Prostate gland (tissue), 2 donors: ENCODE data around the gene SPTBN1. TPM values are rescaled to one million over a fixed set of nuclear protein-coding genes. Genes with fewer than 3 reads are reported as not detected.

Experiments
- DNase-seq: peaks from one replicate; pipeline ENCODE4 v3.0.0-alpha.2; 2019; ENCODE audit warnings: low spot score
- H3K27ac ChIP-seq, 2 donors: fragments of 200-600 bp; sonication (generic); 2 replicates each; pipeline ENCODE4 v1.5.1; 2017 to 2019
- H3K27me3 ChIP-seq: fragments of 200-600 bp; sonication (generic); replicated peaks from 2 replicates; pipeline ENCODE4 v1.5.1; 2019; ENCODE audit not compliant: insufficient read depth
- H3K36me3 ChIP-seq, 2 donors: fragments of 200-600 bp; sonication (generic); 1 replicate in 1 of 2; 2 replicates in 1 of 2; pipeline versions ENCODE4 v1.5.1 to v1.8.1; 2017 to 2019
- H3K4me1 ChIP-seq: fragments of 200-600 bp; sonication (generic); replicated peaks from 2 replicates; pipeline ENCODE4 v1.5.1; 2019
- H3K4me3 ChIP-seq, 2 donors: fragments of 200-600 bp; sonication (generic); 2 replicates each; pipeline ENCODE4 v1.5.1; 2017 to 2019
- H3K9me3 ChIP-seq: fragments of 200-600 bp; sonication (generic); 2 replicates; pipeline ENCODE4 v1.5.1; 2017
- POLR2A ChIP-seq: fragments of 450-650 bp; IDR thresholded peaks from one replicate; pipeline ENCODE4 v1.6.1; 2016; ENCODE audit warnings: antibody characterized with exemption, mild to moderate bottlenecking
- POLR2AphosphoS5 ChIP-seq: sonication (generic); formaldehyde crosslinking; IDR thresholded peaks from one replicate; pipeline ENCODE4 v1.6.1; 2017; ENCODE audit warnings: antibody characterized with exemption
- WGBS: methylation state at CpG from one replicate; pipeline ENCODE4 v1.1.5; 2018; 5-methylcytosine and 5-hydroxymethylcytosine counted together
- intact Hi-C: fragments of 100-400 bp; cut with DNase I; formaldehyde crosslinking; loops from one replicate; pipeline ENCODE4 v1.14.2; 2022
- total RNA-seq, 2 donors: library from RNA; depleted of rRNA; stranded (reverse); fragments of >200 nt; gene quantifications; one replicate each; pipeline ENCODE4 v1.1.0, GENCODE V29; 2016
- TF ChIP-seq, protein P1 (sequence below), 4 experiments: fragments of 200-600 bp in 2 of 4; fragments of 450-650 bp in 2 of 4; sonication (generic) in 2 of 4; IDR thresholded peaks; 1 replicate in 3 of 4; 2 replicates in 1 of 4; pipeline ENCODE4 v1.5.1; 2016 to 2019; ENCODE audit warnings: antibody characterized with exemption in 4 of 4, mild to moderate bottlenecking in 2 of 4, moderate library complexity in 2 of 4

Gene SPTBN1
- total RNA-seq, 2 donors from 2014 or later, result 146 to 348 TPM

DNA sequence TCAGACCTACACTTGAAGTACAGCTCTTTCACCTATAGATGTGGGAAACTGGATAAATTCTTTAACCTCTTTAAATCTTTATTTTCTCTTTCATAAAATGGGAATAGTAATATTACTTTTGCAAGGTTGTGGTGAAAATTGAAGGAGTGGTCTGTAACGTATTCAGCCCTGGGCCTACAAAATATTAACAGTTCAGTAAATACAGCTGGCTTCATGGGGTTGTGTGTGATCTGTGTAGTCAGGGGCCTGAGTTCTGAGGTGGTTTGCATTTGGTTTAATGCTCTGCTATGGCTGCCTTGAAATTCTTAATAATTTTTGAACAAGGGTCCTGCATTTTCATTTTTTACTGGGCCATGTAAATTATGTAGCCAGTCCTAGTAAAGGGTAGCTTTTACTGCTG lies 250.5 kb downstream of the SPTBN1 start:
- H3K36me3 ChIP-seq, result no peaks in the 10 kb centered on the region
- TF ChIP-seq POLR2AphosphoS5, result no peak
- TF ChIP-seq, protein P1, sequence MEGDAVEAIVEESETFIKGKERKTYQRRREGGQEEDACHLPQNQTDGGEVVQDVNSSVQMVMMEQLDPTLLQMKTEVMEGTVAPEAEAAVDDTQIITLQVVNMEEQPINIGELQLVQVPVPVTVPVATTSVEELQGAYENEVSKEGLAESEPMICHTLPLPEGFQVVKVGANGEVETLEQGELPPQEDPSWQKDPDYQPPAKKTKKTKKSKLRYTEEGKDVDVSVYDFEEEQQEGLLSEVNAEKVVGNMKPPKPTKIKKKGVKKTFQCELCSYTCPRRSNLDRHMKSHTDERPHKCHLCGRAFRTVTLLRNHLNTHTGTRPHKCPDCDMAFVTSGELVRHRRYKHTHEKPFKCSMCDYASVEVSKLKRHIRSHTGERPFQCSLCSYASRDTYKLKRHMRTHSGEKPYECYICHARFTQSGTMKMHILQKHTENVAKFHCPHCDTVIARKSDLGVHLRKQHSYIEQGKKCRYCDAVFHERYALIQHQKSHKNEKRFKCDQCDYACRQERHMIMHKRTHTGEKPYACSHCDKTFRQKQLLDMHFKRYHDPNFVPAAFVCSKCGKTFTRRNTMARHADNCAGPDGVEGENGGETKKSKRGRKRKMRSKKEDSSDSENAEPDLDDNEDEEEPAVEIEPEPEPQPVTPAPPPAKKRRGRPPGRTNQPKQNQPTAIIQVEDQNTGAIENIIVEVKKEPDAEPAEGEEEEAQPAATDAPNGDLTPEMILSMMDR (IDR thresholded peaks at IDR 0.05), result no peak
- TF ChIP-seq POLR2A, result no peak
- H3K4me1 ChIP-seq, result no peaks in the 10 kb centered on the region
- intact Hi-C loops, result loop anchor here (10.0 kb wide), 2 partner anchors 372 to 502 kb away; a partner anchor contains a TSS
- 86% methylated on average over 1 of the region's 1 CpG for WGBS
- no peak overlapping the region for H3K4me3 ChIP-seq
- H3K27me3 ChIP-seq, result no peaks in the 10 kb centered on the region
- H3K27ac ChIP-seq, result no peak overlapping the region
- no peak for DNase-seq
- H3K9me3 ChIP-seq, result no peaks in the 10 kb centered on the region

DNA sequence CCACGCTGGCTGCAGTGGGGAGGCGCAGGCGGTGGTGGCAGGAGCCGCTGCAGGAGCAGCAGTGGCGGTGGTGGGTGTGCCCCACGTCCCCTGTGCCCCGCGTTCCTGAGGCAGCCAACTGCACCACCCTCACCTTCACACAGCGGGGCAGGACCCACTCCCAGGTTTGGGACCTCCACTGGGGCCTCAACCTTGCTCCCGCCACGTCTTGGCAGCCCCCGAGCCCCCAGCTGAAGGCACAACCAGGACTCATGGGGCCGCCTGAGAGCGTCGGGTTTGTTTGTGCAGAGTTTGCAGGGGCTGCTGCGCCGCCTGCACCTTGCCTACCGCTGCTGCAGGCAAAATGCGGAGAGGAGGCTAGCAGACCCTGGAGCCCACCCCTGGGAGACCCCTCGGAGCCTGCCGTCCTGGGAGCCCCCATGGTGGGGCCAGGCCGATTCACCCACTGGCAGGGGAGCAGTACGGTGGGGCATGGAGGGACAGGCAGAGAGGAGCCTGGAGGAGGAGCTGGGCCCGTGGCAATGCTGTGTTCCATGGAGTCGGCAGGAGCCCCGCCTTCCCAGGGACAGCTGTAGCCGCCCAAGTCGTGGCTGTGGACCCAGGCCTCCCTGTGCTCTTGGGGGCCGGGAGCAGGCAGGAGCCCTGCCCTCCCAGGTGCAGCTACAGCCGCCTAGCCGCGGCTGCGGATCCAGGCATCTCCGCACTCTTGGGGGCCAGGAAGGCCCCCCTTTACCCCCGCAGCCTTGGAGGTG lies 252.6 kb downstream of the SPTBN1 start:
- no peak for TF ChIP-seq POLR2A
- TF ChIP-seq, protein P1 (IDR thresholded peaks at IDR 0.05), result peak in 2 of 4 experiments; percentile 5 to 18
- intact Hi-C loops, result loop anchor here (10.0 kb wide), 2 partner anchors 374 to 504 kb away; a partner anchor contains a TSS
- Histone ChIP-seq H3K4me3 (peak overlapping the region; percentile 36 to 37), H3K36me3 (no peaks in the 10 kb centered on the region), H3K27ac (peak overlapping the region; percentile 30 to 71), H3K4me1 (no peaks in the 10 kb centered on the region), H3K27me3 (no peaks in the 10 kb centered on the region), H3K9me3 (no peaks in the 10 kb centered on the region)
- DNase-seq, result peak; percentile 47
- 6% methylated on average over 28 of the region's 35 CpGs for WGBS

DNA sequence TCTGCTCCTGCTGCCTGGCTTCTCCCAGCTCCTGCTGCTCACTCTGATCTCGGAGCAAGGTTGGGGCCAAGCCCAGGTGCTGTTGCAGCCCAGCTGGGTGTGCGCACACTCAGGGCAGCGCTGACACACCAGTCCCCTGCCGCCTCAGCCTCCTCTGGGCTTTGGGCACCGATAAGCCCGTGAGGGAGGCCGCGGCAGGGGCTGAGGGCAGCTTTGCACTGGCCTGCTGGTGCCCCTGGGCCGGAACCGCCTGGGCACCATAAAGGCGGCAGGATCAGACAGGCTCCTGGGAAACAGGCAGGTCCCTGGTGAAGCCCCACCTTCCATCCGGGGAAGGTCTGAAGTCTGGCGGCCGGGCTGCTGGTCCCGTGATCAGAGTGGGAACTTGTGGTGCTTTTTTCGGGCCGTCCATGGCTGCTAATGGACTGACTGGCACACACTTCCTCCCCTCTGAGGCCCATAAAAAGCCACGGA lies 253.2 kb downstream of the SPTBN1 start:
- peak overlapping the region; percentile 36 to 37 for H3K4me3 ChIP-seq
- DNase-seq, result peak; percentile 52
- TF ChIP-seq POLR2A, result no peak
- TF ChIP-seq POLR2AphosphoS5, result no peak
- TF ChIP-seq, protein P1 (IDR thresholded peaks at IDR 0.05), result no peak
- H3K27me3 ChIP-seq, result no peaks in the 10 kb centered on the region
- 28% methylated on average over 17 of the region's 18 CpGs for WGBS
- intact Hi-C loops, result loop anchor here (10.0 kb wide), 2 partner anchors 375 to 505 kb away; a partner anchor contains a TSS
- H3K9me3 ChIP-seq, result no peaks in the 10 kb centered on the region
- H3K4me1 ChIP-seq, result no peaks in the 10 kb centered on the region
- no peaks in the 10 kb centered on the region for H3K36me3 ChIP-seq
- peak overlapping the region; percentile 30 to 71 for H3K27ac ChIP-seq

DNA sequence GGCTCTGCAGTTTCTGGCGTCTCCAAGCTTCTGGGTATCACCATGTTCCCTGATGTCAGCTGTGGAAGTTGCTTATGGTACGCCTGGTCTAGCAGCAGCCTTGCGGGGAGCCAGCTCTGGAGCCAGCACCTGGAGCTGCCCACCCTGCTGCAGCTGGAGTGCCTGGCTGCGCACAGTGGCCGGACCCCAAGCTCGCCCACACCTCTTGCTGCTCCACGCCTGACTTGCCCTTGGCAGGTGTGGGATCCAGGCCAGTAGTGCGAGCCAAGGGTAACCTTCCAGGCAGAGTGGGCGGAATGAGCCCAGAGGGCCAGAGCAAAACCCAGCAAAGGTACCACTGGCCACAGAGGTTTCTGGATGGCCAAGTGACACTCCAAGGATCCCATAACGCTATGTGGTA lies 254.1 kb downstream of the SPTBN1 start:
- H3K27ac ChIP-seq, result no peak overlapping the region
- intact Hi-C loops, result loop anchor here (5.0 kb wide), 1 partner anchor 603 kb away; no protein-coding TSS in a partner anchor
- no peak for TF ChIP-seq POLR2A
- TF ChIP-seq, protein P1 (IDR thresholded peaks at IDR 0.05), result no peak
- TF ChIP-seq POLR2AphosphoS5, result no peak
- WGBS, result 83% methylated on average over 10 of the region's 10 CpGs
- no peaks in the 10 kb centered on the region for H3K36me3 ChIP-seq
- no peak for DNase-seq
- no peaks in the 10 kb centered on the region for H3K27me3 ChIP-seq
- H3K4me3 ChIP-seq, result no peak overlapping the region
- H3K4me1 ChIP-seq, result no peaks in the 10 kb centered on the region
- no peaks in the 10 kb centered on the region for H3K9me3 ChIP-seq

DNA sequence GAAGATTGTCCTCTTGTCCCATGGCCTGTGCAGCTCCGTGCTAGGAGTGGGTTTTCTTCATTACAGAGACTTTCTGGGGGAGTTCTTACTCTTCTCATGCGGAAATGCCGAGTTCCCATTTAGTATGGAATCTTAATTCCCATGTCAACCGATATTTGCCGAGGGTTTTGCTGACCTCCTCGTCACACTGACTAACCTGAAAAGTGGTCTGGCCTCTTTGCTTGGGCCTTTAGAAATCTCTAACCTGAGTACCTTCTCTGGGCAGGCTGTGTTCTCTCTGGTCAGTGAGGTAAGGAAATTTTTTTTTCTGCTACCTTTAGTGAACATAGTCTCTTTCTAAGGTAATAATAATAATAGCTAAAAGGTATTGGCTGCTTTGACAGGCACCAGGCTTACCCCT lies 256.4 kb downstream of the SPTBN1 start:
- TF ChIP-seq POLR2A, result no peak
- no peak for TF ChIP-seq POLR2AphosphoS5
- TF ChIP-seq, protein P1 (IDR thresholded peaks at IDR 0.05), result no peak
- H3K9me3 ChIP-seq, result no peaks in the 10 kb centered on the region
- no peak for DNase-seq
- no peaks in the 10 kb centered on the region for H3K27me3 ChIP-seq
- no peaks in the 10 kb centered on the region for H3K36me3 ChIP-seq
- H3K4me1 ChIP-seq, result no peaks in the 10 kb centered on the region
- intact Hi-C loops, result loop anchor here (5.0 kb wide), 1 partner anchor 605 kb away; no protein-coding TSS in a partner anchor
- H3K4me3 ChIP-seq, result no peak overlapping the region
- 99% methylated on average over 6 of the region's 6 CpGs for WGBS
- H3K27ac ChIP-seq, result no peak overlapping the region
